B cell (primary cell): ENCODE data around the gene GSX2.

Source experiments
- CTCF ChIP-seq: fragments of 200-600 bp; IDR thresholded peaks from one replicate; pipeline ENCODE4 v1.8.0; 2022; ENCODE audit warnings: antibody characterized with exemption, mild to moderate bottlenecking
- EZH2 ChIP-seq: IDR thresholded peaks from 2 replicates; pipeline ENCODE4 v1.6.1; 2012; ENCODE audit warnings: borderline replicate concordance, low read depth, mild to moderate bottlenecking, moderate library complexity, low read length; ENCODE audit not compliant: insufficient read depth, poor library complexity, severe bottlenecking

GRCh38 chr4:54061067-54061466, 38.9 kb upstream of the GSX2 start:
- TF ChIP-seq CTCF (no peak), EZH2 (no peak)
